Central memory CD8-positive, alpha-beta T cell (primary cell): Measurements from ENCODE around the gene IDH3A.
"Not testable (repeated sequence)": the region's sequence is repeated elsewhere in the genome, so short reads cannot be mapped to it uniquely, and the experiment has no call there.

Experiments
- ATAC-seq: fragments of 150-1000 bp; cut with Tn5 transposase; replicated peaks from 2 replicates; pipeline ENCODE4 v1.10.0; 2022; ENCODE audit warnings: mild to moderate bottlenecking, moderate FRiP score, moderate number of reproducible peaks; ENCODE audit not compliant: poor library complexity, severe bottlenecking; ENCODE audit errors: extremely low read depth
- DNase-seq, 2 donors: peaks; one replicate each; pipeline ENCODE4 v3.0.0; 2021; ENCODE audit warnings: low spot score in 2 of 2
- H3K27ac Mint-ChIP-seq: one replicate; pipeline ENCODE4 v1.8.0; 2022; ENCODE audit warnings: low read depth, mild to moderate bottlenecking, moderate library complexity, mixed read lengths
- H3K27me3 Mint-ChIP-seq: one replicate; pipeline ENCODE4 v1.8.0; 2022; ENCODE audit warnings: mixed read lengths
- H3K36me3 Mint-ChIP-seq: one replicate; pipeline ENCODE4 v1.8.0; 2022; ENCODE audit warnings: mild to moderate bottlenecking, moderate library complexity, mixed read lengths; ENCODE audit not compliant: insufficient read depth
- H3K4me1 Mint-ChIP-seq: one replicate; pipeline ENCODE4 v1.8.0; 2022; ENCODE audit warnings: mixed read lengths
- H3K4me3 Mint-ChIP-seq: one replicate; pipeline ENCODE4 v1.8.0; 2022; ENCODE audit warnings: mild to moderate bottlenecking, moderate library complexity, mixed read lengths
- H3K9me3 Mint-ChIP-seq: one replicate; pipeline ENCODE4 v1.8.0; 2022; ENCODE audit warnings: mixed read lengths

The IDH3A gene

GRCh38 chr15:78133801-78134200 is 15.4 kb upstream of the IDH3A start:
- Mint-ChIP-seq H3K9me3 (no peaks in the 10 kb centered on the region), H3K4me3 (no peak overlapping the region), H3K4me1 (peaks cover 17% of the 10 kb centered on the region), H3K36me3 (peaks cover 2% of the 10 kb centered on the region), H3K27me3 (no peaks in the 10 kb centered on the region), H3K27ac (no peak overlapping the region)
- ATAC-seq, result no peak
- no peak for DNase-seq

DNA sequence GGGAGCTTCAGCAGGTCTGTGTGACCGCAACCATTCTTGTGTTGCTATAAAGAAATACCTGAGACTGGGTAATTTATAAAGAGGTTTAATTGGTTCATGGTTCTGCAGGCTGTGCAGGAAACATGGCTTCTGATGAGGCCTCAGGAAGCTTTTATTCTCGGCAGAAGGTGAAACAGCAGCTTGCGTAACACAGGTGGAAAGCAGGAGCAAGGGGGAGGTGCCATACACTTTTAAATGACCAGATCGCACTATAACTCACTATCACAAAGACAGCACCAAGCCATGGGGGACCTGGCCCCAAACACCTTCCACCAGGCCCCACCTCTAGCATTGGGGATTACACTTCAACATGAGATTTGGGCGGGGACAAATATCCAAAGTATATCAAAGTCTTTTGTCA is 9.6 kb upstream of the IDH3A start:
- H3K27ac Mint-ChIP-seq, result no peak overlapping the region
- DNase-seq (no peak), ATAC-seq (no peak)
- H3K27me3 Mint-ChIP-seq, result no peaks in the 10 kb centered on the region
- H3K4me1 Mint-ChIP-seq, result peaks cover 5% of the 10 kb centered on the region
- H3K4me3 Mint-ChIP-seq, result no peak overlapping the region
- no peaks in the 10 kb centered on the region for H3K9me3 Mint-ChIP-seq
- no peaks in the 10 kb centered on the region for H3K36me3 Mint-ChIP-seq

DNA sequence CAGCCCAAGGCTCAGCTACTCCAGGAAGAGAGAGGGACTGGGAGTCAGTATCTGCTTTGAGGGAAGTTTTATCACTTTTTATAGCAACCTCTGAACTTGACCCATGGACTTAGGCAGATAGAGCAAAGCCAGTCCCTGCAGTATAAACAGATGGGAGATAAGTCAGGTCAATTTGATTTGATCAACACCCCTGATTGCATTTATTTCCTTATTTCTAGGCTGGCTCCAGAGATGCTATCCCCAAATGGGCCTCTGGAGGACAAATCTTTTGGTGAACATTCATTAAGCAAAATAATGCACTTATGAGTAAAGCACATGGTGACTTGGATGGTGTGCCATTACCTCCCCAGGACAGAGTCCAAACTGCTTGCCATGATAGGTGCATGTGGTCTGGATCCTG is 8.9 kb upstream of the IDH3A start:
- Mint-ChIP-seq H3K27ac (no peak overlapping the region), H3K4me1 (peaks cover 5% of the 10 kb centered on the region), H3K27me3 (no peaks in the 10 kb centered on the region), H3K9me3 (no peaks in the 10 kb centered on the region), H3K36me3 (no peaks in the 10 kb centered on the region), H3K4me3 (no peak overlapping the region)
- DNase-seq (no peak), ATAC-seq (no peak)

GRCh38 chr15:78142332-78142731 is 6.8 kb upstream of the IDH3A start:
- no peaks in the 10 kb centered on the region for H3K36me3 Mint-ChIP-seq
- H3K27ac Mint-ChIP-seq, result no peak overlapping the region
- peaks cover 8% of the 10 kb centered on the region for H3K4me1 Mint-ChIP-seq
- no peaks in the 10 kb centered on the region for H3K27me3 Mint-ChIP-seq
- H3K4me3 Mint-ChIP-seq, result no peak overlapping the region
- ATAC-seq (no peak), DNase-seq (no peak)
- no peaks in the 10 kb centered on the region for H3K9me3 Mint-ChIP-seq

GRCh38 chr15:78146425-78147154 is 2.6 kb upstream of the IDH3A start:
- Mint-ChIP-seq H3K9me3 (no peaks in the 10 kb centered on the region), H3K36me3 (peaks cover 9% of the 10 kb centered on the region), H3K4me3 (no peak overlapping the region), H3K27ac (no peak overlapping the region), H3K4me1 (peaks cover 44% of the 10 kb centered on the region), H3K27me3 (no peaks in the 10 kb centered on the region)
- ATAC-seq, result no peak
- no peak for DNase-seq

DNA sequence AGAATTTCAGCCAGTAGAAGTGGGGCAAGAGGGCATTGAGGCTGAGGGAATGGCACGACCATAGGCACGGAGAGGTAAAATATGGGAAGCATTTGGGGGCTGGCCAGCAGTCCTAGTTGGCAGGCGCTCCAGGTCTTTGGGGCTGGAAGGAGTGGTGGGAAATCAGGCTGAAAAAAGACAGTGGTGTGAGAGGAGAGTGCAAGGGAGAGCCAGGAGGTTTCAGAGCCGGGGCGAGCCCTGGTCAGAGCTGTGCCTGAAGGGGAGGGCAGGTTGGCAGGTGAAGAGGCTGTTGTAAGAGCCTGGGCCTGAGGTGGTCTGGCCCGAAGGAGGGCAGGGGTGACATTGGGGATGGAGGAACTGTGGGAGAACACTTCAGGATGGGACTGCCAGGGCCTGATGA is 1.6 kb upstream of the IDH3A start:
- Mint-ChIP-seq H3K27me3 (no peaks in the 10 kb centered on the region), H3K36me3 (peaks cover 9% of the 10 kb centered on the region), H3K9me3 (no peaks in the 10 kb centered on the region), H3K4me3 (peak overlapping the region; percentile 46), H3K27ac (no peak overlapping the region), H3K4me1 (peaks cover 44% of the 10 kb centered on the region)
- ATAC-seq (no peak), DNase-seq (no peak)

DNA sequence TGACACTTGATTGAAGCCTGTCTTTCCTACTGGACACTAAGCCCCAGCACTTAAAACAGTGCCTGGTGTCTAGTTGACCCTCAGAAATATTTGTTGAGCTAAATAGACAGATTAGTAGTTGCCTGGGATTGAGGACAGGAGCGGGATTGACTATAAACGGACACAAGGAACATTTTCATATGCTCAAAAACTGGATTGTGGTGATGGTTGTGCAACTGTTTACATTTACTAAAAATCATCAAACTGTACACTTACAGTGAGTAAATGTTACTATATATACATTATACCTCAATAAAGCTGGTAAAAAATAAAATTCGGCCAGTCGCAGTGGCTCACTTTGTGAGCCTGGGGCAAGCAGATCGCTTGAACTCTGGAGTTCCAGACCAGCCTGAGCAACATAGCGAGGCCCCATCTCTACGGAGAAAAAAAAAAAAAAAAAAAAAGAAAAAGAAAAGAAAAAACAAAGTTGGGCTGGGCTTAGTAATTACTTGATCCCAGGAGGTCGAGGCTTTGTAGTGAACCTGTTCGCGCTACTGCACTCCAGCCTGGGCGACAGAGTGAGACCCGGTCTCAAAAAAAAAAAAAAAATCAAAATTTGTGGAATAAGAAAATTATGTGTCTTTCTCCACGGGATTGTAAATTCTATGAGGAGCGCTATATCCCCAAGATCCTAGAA is 632 bp upstream of the IDH3A start:
- Mint-ChIP-seq H3K4me1 (peaks cover 39% of the 10 kb centered on the region), H3K36me3 (peaks cover 9% of the 10 kb centered on the region), H3K9me3 (no peaks in the 10 kb centered on the region), H3K4me3 (peak overlapping the region; percentile 86), H3K27me3 (no peaks in the 10 kb centered on the region), H3K27ac (peak overlapping the region; percentile 91)
- DNase-seq, result no peak
- peak; percentile 25 for ATAC-seq

DNA sequence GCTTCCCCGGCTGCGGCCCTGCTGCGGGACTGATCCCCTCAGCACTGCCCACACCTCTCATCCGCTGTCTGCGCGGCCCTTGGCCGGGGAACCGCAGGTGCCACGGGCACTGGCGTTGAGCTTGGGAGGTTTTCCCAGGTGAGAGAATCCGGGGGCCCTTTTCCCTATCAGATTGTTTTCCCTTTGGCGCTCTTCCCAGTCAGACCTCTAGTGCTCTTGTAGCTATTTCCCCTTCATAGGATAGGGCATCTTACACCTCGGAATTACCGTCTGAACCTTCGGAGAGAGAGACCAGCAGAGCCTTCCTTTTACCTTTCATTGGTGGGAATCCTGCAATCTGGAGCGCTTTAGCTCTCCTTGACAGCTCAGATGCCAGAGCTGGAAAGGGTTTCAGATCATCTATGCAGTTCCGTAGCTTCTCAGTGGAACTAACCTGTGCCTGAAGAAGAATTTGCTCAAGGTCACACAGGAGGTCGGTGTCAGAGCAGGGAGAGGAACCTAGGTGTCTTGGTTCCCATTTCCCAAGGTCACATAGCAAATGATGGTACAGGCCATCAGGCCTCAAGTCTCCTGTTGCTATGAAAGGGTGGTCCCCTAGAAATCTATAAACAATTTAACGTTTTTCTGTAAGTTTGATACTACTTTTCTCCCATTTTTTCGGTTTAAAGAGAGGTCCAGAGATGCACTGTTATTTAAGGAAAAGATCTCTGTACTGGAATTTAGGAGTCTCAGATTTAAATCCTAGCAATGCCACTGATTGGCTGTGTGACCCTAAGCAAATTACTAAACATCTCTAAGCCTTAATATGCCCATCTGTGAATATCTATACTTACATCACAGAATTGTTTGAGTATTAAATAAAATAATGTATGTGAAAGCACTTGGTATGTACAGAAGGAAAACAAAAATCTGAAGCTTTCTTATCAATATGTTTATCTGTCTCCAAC is 916 bp downstream of the IDH3A start:
- no peak for DNase-seq
- Mint-ChIP-seq H3K27me3 (no peaks in the 10 kb centered on the region), H3K9me3 (no peaks in the 10 kb centered on the region), H3K4me1 (peaks cover 39% of the 10 kb centered on the region), H3K36me3 (peaks cover 9% of the 10 kb centered on the region), H3K4me3 (peak overlapping the region; percentile 86), H3K27ac (peak overlapping the region; percentile 77)
- no peak for ATAC-seq

DNA sequence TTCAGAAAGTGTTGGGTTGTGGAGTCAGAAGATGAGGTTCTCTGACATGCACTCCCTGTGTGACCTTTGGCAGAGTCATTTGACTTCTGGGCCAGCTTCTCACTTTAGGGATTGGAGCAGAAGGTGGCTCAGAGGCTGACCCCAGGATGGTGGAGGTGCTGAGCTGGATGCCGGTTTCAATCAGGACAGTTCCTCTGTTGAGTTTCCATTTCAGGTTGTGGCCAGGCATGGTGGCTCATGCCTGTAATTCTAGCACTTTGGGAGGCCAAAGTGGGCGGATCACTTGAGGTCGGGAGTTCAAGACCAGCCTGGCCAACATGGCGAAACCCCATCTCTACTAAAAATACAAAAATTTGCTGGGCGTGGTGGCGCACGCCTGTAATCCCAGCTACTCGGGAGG is 1.9 kb downstream of the IDH3A start:
- not testable (repeated sequence) for DNase-seq, H3K9me3 Mint-ChIP-seq, H3K27me3 Mint-ChIP-seq, H3K27ac Mint-ChIP-seq, H3K36me3 Mint-ChIP-seq, ATAC-seq
- Mint-ChIP-seq H3K4me1 (peaks cover 39% of the 10 kb centered on the region), H3K4me3 (peak overlapping the region; percentile 86)

DNA sequence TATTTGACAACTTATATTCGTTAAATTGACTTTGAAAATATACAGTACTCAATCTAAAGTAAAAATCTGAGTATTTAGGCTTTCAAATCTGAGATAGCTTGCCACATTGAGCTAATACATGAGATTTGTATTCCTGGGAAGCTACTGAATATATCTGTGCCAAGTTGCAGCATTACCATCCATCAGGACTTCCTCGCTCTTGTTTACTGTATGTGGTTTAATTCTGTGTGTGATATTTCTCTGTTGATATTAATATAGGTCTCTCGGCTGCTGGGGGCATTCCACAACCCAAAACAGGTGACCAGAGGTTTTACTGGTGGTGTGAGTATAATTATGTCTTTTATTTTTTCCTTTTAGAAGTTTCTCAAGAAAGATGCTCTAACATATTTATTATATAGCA is 5.8 kb downstream of the IDH3A start:
- Mint-ChIP-seq H3K36me3 (peaks cover 20% of the 10 kb centered on the region), H3K27ac (peak overlapping the region; percentile 62), H3K9me3 (no peaks in the 10 kb centered on the region), H3K4me1 (peaks cover 14% of the 10 kb centered on the region), H3K27me3 (no peaks in the 10 kb centered on the region), H3K4me3 (no peak overlapping the region)
- DNase-seq (no peak), ATAC-seq (no peak)

DNA sequence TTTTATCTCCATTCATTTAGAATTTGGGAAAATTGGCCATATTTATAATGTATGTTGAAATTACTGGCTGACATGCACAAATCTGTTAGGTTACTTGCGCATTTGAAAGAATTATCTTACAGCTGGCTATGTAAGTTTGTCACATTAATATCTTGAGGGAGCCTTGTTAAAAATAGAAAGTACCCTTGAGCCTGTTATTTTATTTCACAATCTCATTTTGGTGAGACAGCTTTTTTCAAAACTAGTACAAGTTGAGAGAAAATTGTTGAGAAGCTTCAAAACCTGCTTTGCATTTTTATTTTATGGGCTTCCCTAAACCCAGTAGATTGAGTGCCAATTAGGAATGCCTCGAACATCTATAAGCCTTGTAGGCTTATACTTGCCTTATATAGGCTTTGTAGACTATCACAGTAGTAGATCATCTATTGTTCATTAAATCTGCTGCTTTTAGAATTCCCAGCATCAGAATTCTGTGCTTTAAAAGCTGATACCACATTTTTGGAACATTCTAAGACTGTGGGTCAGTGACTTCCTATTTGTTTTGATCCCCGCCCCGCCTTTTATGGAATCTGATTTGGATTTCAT is 6.3 kb downstream of the IDH3A start:
- ATAC-seq (no peak), DNase-seq (no peak)
- H3K4me3 Mint-ChIP-seq, result no peak overlapping the region
- peaks cover 9% of the 10 kb centered on the region for H3K4me1 Mint-ChIP-seq
- H3K9me3 Mint-ChIP-seq, result no peaks in the 10 kb centered on the region
- H3K27ac Mint-ChIP-seq, result peak overlapping the region; percentile 62
- no peaks in the 10 kb centered on the region for H3K27me3 Mint-ChIP-seq
- H3K36me3 Mint-ChIP-seq, result peaks cover 20% of the 10 kb centered on the region

- Mint-ChIP-seq H3K36me3 (peaks cover 22% of the 10 kb centered on the region), H3K9me3 (no peaks in the 10 kb centered on the region), H3K4me1 (no peaks in the 10 kb centered on the region), H3K4me3 (no peak overlapping the region), H3K27me3 (no peaks in the 10 kb centered on the region), H3K27ac (no peak overlapping the region)
- ATAC-seq (no peak), DNase-seq (no peak)
Measured at GRCh38 chr15:78156653-78157052, 7.5 kb downstream of the IDH3A start.
